Neutrophil (primary cell): ENCODE data around the gene NAALADL2.

ENCODE experiments used
- H3K27ac ChIP-seq: fragments of 200-600 bp; sonication (generic); 2 replicates; pipeline ENCODE4 v1.5.1; 2016; ENCODE audit warnings: mild to moderate bottlenecking, moderate library complexity
- H3K27me3 ChIP-seq: fragments of 200-600 bp; sonication (generic); 2 replicates; pipeline ENCODE4 v1.6.0; 2016; ENCODE audit warnings: mild to moderate bottlenecking
- H3K36me3 ChIP-seq: fragments of 200-600 bp; sonication (generic); 2 replicates; pipeline ENCODE4 v1.5.1; 2017
- H3K4me1 ChIP-seq, 2 experiments: fragments of 200-600 bp in 1 of 2; sonication (generic) in 1 of 2; 1 replicate in 1 of 2; 2 replicates in 1 of 2; pipeline versions ENCODE4 v1.5.1 to v1.6.1; 2013 to 2016; ENCODE audit warnings: low read depth in 1 of 2, low read length in 1 of 2, mild to moderate bottlenecking in 1 of 2, moderate library complexity in 1 of 2; ENCODE audit not compliant: control insufficient read depth in 1 of 2, insufficient read depth in 1 of 2
- H3K4me3 ChIP-seq, 2 experiments: fragments of 200-600 bp in 1 of 2; sonication (generic) in 1 of 2; 1 replicate in 1 of 2; 2 replicates in 1 of 2; pipeline ENCODE4 v1.5.1; 2013 to 2016; ENCODE audit warnings: low read depth in 1 of 2, low read length in 1 of 2, mild to moderate bottlenecking in 1 of 2, moderate library complexity in 1 of 2
- H3K9me3 ChIP-seq: fragments of 200-600 bp; sonication (generic); 2 replicates; pipeline ENCODE4 v1.5.1; 2016
- TF ChIP-seq, protein P1 (sequence below): fragments of 200-600 bp; sonication (generic); IDR thresholded peaks from 2 replicates; pipeline ENCODE4 v1.5.1; 2016; ENCODE audit warnings: antibody characterized with exemption

The NAALADL2 gene

DNA sequence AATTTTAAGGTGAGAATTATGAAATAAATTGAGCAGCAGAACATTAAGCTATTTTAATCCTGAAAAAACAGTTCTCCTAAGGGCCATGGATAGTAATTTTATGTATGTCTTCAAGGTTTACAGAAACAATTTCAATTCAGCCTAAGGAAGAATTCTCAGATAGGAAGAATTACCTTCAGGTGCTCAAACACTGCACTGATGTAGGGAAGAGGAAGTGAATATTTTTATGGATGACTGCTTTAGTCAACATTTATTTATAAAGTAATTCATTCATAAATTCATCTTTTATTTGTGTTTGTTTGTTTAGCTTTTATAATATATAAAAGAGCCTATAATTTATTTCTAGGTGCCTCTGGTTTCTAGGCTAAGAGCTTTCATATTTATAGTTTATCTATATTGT is 620.7 kb downstream of the NAALADL2 start:
- Histone ChIP-seq H3K36me3 (no peaks in the 10 kb centered on the region), H3K4me1 (no peaks in the 10 kb centered on the region), H3K4me3 (no peak overlapping the region), H3K27ac (no peak overlapping the region), H3K9me3 (no peaks in the 10 kb centered on the region), H3K27me3 (no peaks in the 10 kb centered on the region)
- TF ChIP-seq, protein P1, sequence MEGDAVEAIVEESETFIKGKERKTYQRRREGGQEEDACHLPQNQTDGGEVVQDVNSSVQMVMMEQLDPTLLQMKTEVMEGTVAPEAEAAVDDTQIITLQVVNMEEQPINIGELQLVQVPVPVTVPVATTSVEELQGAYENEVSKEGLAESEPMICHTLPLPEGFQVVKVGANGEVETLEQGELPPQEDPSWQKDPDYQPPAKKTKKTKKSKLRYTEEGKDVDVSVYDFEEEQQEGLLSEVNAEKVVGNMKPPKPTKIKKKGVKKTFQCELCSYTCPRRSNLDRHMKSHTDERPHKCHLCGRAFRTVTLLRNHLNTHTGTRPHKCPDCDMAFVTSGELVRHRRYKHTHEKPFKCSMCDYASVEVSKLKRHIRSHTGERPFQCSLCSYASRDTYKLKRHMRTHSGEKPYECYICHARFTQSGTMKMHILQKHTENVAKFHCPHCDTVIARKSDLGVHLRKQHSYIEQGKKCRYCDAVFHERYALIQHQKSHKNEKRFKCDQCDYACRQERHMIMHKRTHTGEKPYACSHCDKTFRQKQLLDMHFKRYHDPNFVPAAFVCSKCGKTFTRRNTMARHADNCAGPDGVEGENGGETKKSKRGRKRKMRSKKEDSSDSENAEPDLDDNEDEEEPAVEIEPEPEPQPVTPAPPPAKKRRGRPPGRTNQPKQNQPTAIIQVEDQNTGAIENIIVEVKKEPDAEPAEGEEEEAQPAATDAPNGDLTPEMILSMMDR: no peak

DNA sequence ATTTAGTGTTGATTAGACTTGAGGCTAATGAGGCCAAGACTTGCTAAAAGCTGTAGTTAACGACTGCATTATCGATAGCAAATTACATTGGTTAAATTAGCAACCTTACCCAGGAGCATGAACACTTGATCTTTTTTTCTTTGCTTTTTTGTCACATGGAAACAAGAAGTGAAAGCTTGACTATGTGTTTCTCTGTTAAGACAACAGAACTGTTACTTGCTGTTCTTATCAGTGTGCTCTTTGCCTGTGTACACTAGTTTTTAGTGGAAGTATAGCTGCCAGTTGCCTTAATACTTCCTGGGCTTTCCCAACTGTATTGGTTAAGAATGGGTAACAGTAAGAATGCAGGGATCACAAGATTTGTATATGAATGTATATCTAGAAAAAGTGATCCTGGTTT is 625.5 kb downstream of the NAALADL2 start:
- Histone ChIP-seq H3K36me3 (no peaks in the 10 kb centered on the region), H3K27ac (no peak overlapping the region), H3K27me3 (no peaks in the 10 kb centered on the region), H3K9me3 (no peaks in the 10 kb centered on the region), H3K4me3 (no peak overlapping the region), H3K4me1 (no peaks in the 10 kb centered on the region)
- TF ChIP-seq, protein P1: no peak

- TF ChIP-seq, protein P1: no peak
- Histone ChIP-seq H3K27me3 (no peaks in the 10 kb centered on the region), H3K4me1 (no peaks in the 10 kb centered on the region), H3K27ac (no peak overlapping the region), H3K36me3 (no peaks in the 10 kb centered on the region), H3K4me3 (no peak overlapping the region), H3K9me3 (no peaks in the 10 kb centered on the region)
Measured at GRCh38 chr3:175485436-175485835, 626.3 kb downstream of the NAALADL2 start.

- no peak overlapping the region for H3K27ac ChIP-seq
- H3K36me3 ChIP-seq: no peaks in the 10 kb centered on the region
- TF ChIP-seq, protein P1: no peak
- no peaks in the 10 kb centered on the region for H3K9me3 ChIP-seq
- H3K4me1 ChIP-seq: no peaks in the 10 kb centered on the region
- no peak overlapping the region for H3K4me3 ChIP-seq
- no peaks in the 10 kb centered on the region for H3K27me3 ChIP-seq
Measured at GRCh38 chr3:175486255-175486654, 627.1 kb downstream of the NAALADL2 start.

DNA sequence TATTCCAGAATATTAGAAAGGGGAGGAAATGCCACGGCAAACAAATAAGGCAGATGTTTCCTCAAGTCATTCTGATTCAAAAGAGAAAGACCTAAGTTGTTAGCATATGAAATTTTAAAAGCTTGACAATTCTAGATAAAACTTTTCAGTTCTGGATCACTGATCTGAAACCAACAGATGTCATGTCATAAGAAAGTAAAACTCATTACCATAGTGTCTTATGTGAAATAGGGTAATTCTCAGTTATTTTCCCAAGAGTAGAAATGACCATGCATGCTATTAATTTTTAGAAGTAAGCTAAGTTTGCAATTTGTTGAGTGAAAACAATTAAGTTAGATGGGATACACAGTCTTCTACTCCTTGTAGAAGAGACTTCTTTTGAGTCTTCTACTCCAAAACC is 630.3 kb downstream of the NAALADL2 start:
- H3K36me3 ChIP-seq: no peaks in the 10 kb centered on the region
- H3K27ac ChIP-seq: no peak overlapping the region
- H3K4me1 ChIP-seq: no peaks in the 10 kb centered on the region
- TF ChIP-seq, protein P1: no peak
- no peaks in the 10 kb centered on the region for H3K9me3 ChIP-seq
- H3K27me3 ChIP-seq: no peaks in the 10 kb centered on the region
- H3K4me3 ChIP-seq: no peak overlapping the region

DNA sequence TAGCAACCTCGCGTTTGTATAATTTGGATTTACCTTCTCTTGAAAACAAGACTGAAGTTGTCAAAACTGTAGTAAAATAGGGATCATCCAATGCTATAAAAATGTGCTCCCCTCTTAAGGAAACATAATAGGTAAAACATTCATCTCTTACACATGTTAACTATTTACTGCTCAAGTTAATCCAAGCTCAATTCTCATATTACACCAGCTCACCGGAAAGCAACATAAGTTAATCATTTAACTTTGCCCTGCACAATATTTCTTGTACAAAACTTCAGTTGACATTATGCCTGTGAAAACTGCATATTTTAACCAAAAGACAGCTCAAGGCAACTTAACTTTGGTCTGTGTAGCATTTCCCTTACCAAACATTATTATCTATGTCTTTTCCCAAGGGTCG is 634.2 kb downstream of the NAALADL2 start:
- Histone ChIP-seq H3K27me3 (no peaks in the 10 kb centered on the region), H3K4me1 (no peaks in the 10 kb centered on the region), H3K27ac (no peak overlapping the region), H3K4me3 (no peak overlapping the region), H3K9me3 (no peaks in the 10 kb centered on the region), H3K36me3 (no peaks in the 10 kb centered on the region)
- TF ChIP-seq, protein P1: no peak
